NT2/D1 (cell line): Measurements from ENCODE around the gene TUBGCP6.

Source experiments
- DNase-seq: peaks from one replicate; pipeline ENCODE4 v3.0.0-alpha.2; 2011; ENCODE audit warnings: low read depth, low spot score
- H3K27me3 ChIP-seq: 2 replicates; pipeline ENCODE4 v1.6.0; 2011; ENCODE audit warnings: mild to moderate bottlenecking; ENCODE audit not compliant: insufficient read length, insufficient read depth
- H3K36me3 ChIP-seq: 2 replicates; pipeline ENCODE4 v1.6.1; 2011; ENCODE audit warnings: mild to moderate bottlenecking, low read length, mixed read lengths; ENCODE audit not compliant: insufficient read depth, insufficient read length
- H3K4me1 ChIP-seq: 2 replicates; pipeline ENCODE4 v1.5.1; 2011; ENCODE audit not compliant: insufficient read depth, insufficient read length
- H3K4me3 ChIP-seq: 2 replicates; pipeline ENCODE4 v1.5.1; 2011; ENCODE audit warnings: low read depth; ENCODE audit not compliant: insufficient read length
- H3K9ac ChIP-seq: 2 replicates; pipeline ENCODE4 v1.6.0; 2011; ENCODE audit warnings: low read depth; ENCODE audit not compliant: insufficient read length
- H3K9me3 ChIP-seq: 2 replicates; pipeline ENCODE4 v1.5.1; 2011; ENCODE audit warnings: mild to moderate bottlenecking, low read length; ENCODE audit not compliant: insufficient read depth
- SUZ12 ChIP-seq: IDR thresholded peaks from 2 replicates; pipeline ENCODE4 v1.6.1; 2011; ENCODE audit not compliant: insufficient read length, insufficient read depth; ENCODE audit errors: extremely low read depth
- YY1 ChIP-seq: IDR thresholded peaks from 2 replicates; pipeline ENCODE4 v1.6.1; 2011; ENCODE audit not compliant: insufficient read length, insufficient read depth
- ZNF274 ChIP-seq: IDR thresholded peaks from 2 replicates; pipeline ENCODE4 v1.6.1; 2011; ENCODE audit warnings: mild to moderate bottlenecking, low read depth, low read length

TUBGCP6 gene

GRCh38 chr22:50199251-50199721 lies 45.5 kb downstream of the TUBGCP6 start:
- H3K9me3 ChIP-seq = no peaks in the 10 kb centered on the region
- no peak for DNase-seq
- H3K4me1 ChIP-seq = peaks cover 7% of the 10 kb centered on the region
- peaks cover 10% of the 10 kb centered on the region for H3K27me3 ChIP-seq
- H3K4me3 ChIP-seq = no peak overlapping the region
- TF ChIP-seq YY1 = no peak
- no peak for TF ChIP-seq ZNF274
- no peak for TF ChIP-seq SUZ12
- peak overlapping the region; percentile 32 for H3K9ac ChIP-seq
- H3K36me3 ChIP-seq = peaks cover 42% of the 10 kb centered on the region

GRCh38 chr22:50198624-50199017 lies 46.2 kb downstream of the TUBGCP6 start:
- H3K36me3 ChIP-seq = peaks cover 47% of the 10 kb centered on the region
- no peaks in the 10 kb centered on the region for H3K9me3 ChIP-seq
- H3K4me1 ChIP-seq = peaks cover 7% of the 10 kb centered on the region
- no peak overlapping the region for H3K4me3 ChIP-seq
- TF ChIP-seq YY1 (no peak), SUZ12 (no peak), ZNF274 (no peak)
- peaks cover 10% of the 10 kb centered on the region for H3K27me3 ChIP-seq
- H3K9ac ChIP-seq = peak overlapping the region; percentile 10
- DNase-seq = no peak

GRCh38 chr22:50197856-50198623 lies 46.8 kb downstream of the TUBGCP6 start:
- H3K4me1 ChIP-seq = peaks cover 7% of the 10 kb centered on the region
- no peak overlapping the region for H3K4me3 ChIP-seq
- no peak for DNase-seq
- no peak overlapping the region for H3K9ac ChIP-seq
- peaks cover 10% of the 10 kb centered on the region for H3K27me3 ChIP-seq
- peaks cover 47% of the 10 kb centered on the region for H3K36me3 ChIP-seq
- H3K9me3 ChIP-seq = no peaks in the 10 kb centered on the region
- TF ChIP-seq ZNF274 = no peak

GRCh38 chr22:50197000-50197800 lies 47.6 kb downstream of the TUBGCP6 start:
- DNase-seq = no peak
- H3K4me3 ChIP-seq = no peak overlapping the region
- no peak overlapping the region for H3K9ac ChIP-seq
- TF ChIP-seq SUZ12 = no peak
- TF ChIP-seq ZNF274 = no peak
- no peak for TF ChIP-seq YY1
- H3K27me3 ChIP-seq = peaks cover 10% of the 10 kb centered on the region
- no peaks in the 10 kb centered on the region for H3K9me3 ChIP-seq
- H3K36me3 ChIP-seq = peaks cover 46% of the 10 kb centered on the region
- H3K4me1 ChIP-seq = peaks cover 7% of the 10 kb centered on the region

GRCh38 chr22:50196256-50196655 lies 48.6 kb downstream of the TUBGCP6 start:
- TF ChIP-seq YY1 (no peak), ZNF274 (no peak), SUZ12 (no peak)
- Histone ChIP-seq H3K36me3 (peaks cover 55% of the 10 kb centered on the region), H3K4me3 (no peak overlapping the region), H3K4me1 (peaks cover 3% of the 10 kb centered on the region), H3K9ac (no peak overlapping the region), H3K27me3 (peaks cover 1% of the 10 kb centered on the region), H3K9me3 (no peaks in the 10 kb centered on the region)
- DNase-seq = no peak

- H3K4me3 ChIP-seq = no peak overlapping the region
- no peak for DNase-seq
- H3K9ac ChIP-seq = no peak overlapping the region
- peaks cover 4% of the 10 kb centered on the region for H3K4me1 ChIP-seq
- peaks cover 55% of the 10 kb centered on the region for H3K36me3 ChIP-seq
- H3K27me3 ChIP-seq = no peaks in the 10 kb centered on the region
- no peaks in the 10 kb centered on the region for H3K9me3 ChIP-seq
- TF ChIP-seq ZNF274 = no peak
- TF ChIP-seq SUZ12 = no peak
- TF ChIP-seq YY1 = no peak
Observed at GRCh38 chr22:50194037-50194805, 50.6 kb downstream of the TUBGCP6 start.

- no peak for TF ChIP-seq ZNF274
- no peak for TF ChIP-seq SUZ12
- TF ChIP-seq YY1 = no peak
- peaks cover 56% of the 10 kb centered on the region for H3K36me3 ChIP-seq
- peaks cover 4% of the 10 kb centered on the region for H3K4me1 ChIP-seq
- no peak overlapping the region for H3K9ac ChIP-seq
- H3K27me3 ChIP-seq = no peaks in the 10 kb centered on the region
- no peaks in the 10 kb centered on the region for H3K9me3 ChIP-seq
- DNase-seq = no peak
- no peak overlapping the region for H3K4me3 ChIP-seq
Observed at GRCh38 chr22:50193621-50194020, 51.2 kb downstream of the TUBGCP6 start.
